GM18517 (cell line): ENCODE data around the gene GSTA1.
"Not testable (repeated sequence)": the region's sequence is repeated elsewhere in the genome, so short reads cannot be mapped to it uniquely, and the experiment has no call there.

Source experiments
- ATAC-seq: cut with Tn5 transposase; IDR thresholded peaks from one replicate; pipeline ENCODE4 v1.9.1; 2021; ENCODE audit warnings: mild to moderate bottlenecking, moderate library complexity; ENCODE audit not compliant: unreplicated experiment

GSTA1 gene

GRCh38 chr6:52809777-52810176 is 6.2 kb upstream of the GSTA1 start:
- not testable (repeated sequence) for ATAC-seq

GRCh38 chr6:52808660-52809059 is 5.0 kb upstream of the GSTA1 start:
- no peak for ATAC-seq

GRCh38 chr6:52802806-52803205 is 810 bp downstream of the GSTA1 start:
- ATAC-seq: no peak

GRCh38 chr6:52801188-52801841 is 2.3 kb downstream of the GSTA1 start:
- ATAC-seq: no peak

- ATAC-seq: not testable (repeated sequence)
Observed at GRCh38 chr6:52799272-52799671, 4.3 kb downstream of the GSTA1 start.

- ATAC-seq: not testable (repeated sequence)
Observed at GRCh38 chr6:52794366-52794765, 9.2 kb downstream of the GSTA1 start.

- ATAC-seq: no peak
Observed at GRCh38 chr6:52790861-52791260, 12.8 kb downstream of the GSTA1 start.

- ATAC-seq: not testable (repeated sequence)
Observed at GRCh38 chr6:52789658-52790057, 14.0 kb downstream of the GSTA1 start.

- no peak for ATAC-seq
Observed at GRCh38 chr6:52788478-52788877, 15.1 kb downstream of the GSTA1 start.

GRCh38 chr6:52787917-52788316 is 15.7 kb downstream of the GSTA1 start:
- ATAC-seq: no peak

- ATAC-seq: no peak
Observed at GRCh38 chr6:52786249-52786956, 17.2 kb downstream of the GSTA1 start.

GRCh38 chr6:52782696-52783274 is 20.8 kb downstream of the GSTA1 start:
- not testable (repeated sequence) for ATAC-seq

- not testable (repeated sequence) for ATAC-seq
Observed at GRCh38 chr6:52782209-52782608, 21.4 kb downstream of the GSTA1 start.

- no peak for ATAC-seq
Observed at GRCh38 chr6:52779237-52779636, 24.4 kb downstream of the GSTA1 start.

GRCh38 chr6:52776711-52777351 is 26.8 kb downstream of the GSTA1 start:
- ATAC-seq: not testable (repeated sequence)

- ATAC-seq: not testable (repeated sequence)
Observed at GRCh38 chr6:52769399-52769798, 34.2 kb downstream of the GSTA1 start.

GRCh38 chr6:52767658-52768057 is 36.0 kb downstream of the GSTA1 start:
- ATAC-seq: not testable (repeated sequence)

GRCh38 chr6:52763322-52763916 is 40.2 kb downstream of the GSTA1 start, which contains the start of gene GSTA2:
Gene GSTA2, minus strand, starts transcription at chr6:52763475. Its CDS starts 5,528 bp downstream, at chr6:52757947.
- ATAC-seq: not testable (repeated sequence)

- ATAC-seq: not testable (repeated sequence)
Observed at GRCh38 chr6:52761673-52762491, 41.7 kb downstream of the GSTA1 start.

GRCh38 chr6:52760105-52760765 is 43.4 kb downstream of the GSTA1 start:
- ATAC-seq: no peak
